C4-2B (cell line): ENCODE measurements around the gene USP49.

Source experiments
- CTCF ChIP-seq: fragments of 450-650 bp; conservative IDR thresholded peaks from 2 replicates; pipeline ENCODE4 v1.5.1; 2017; ENCODE audit warnings: mild to moderate bottlenecking
- ZFX ChIP-seq: fragments of 450-650 bp; IDR thresholded peaks from 2 replicates; pipeline ENCODE4 v1.6.1; 2017

GRCh38 chr6:41938590-41939175 is 43.5 kb upstream of the USP49 start:
- TF ChIP-seq CTCF (no peak), ZFX (no peak)
